Duodenal mucosa (tissue), 2 donors: ENCODE measurements around the gene PNKD.

Experiments
- H3K27ac ChIP-seq: one replicate; pipeline ENCODE4 v1.7.0; 2013; ENCODE audit warnings: low read depth, low read length
- H3K27me3 ChIP-seq, 2 donors: one replicate each; pipeline ENCODE4 v1.7.0; 2013; ENCODE audit warnings: low read length in 2 of 2, control low read depth in 1 of 2; ENCODE audit not compliant: insufficient read depth in 2 of 2, control insufficient read depth in 1 of 2
- H3K36me3 ChIP-seq, 2 donors: one replicate each; pipeline ENCODE4 v1.7.0; 2013; ENCODE audit warnings: low read length in 2 of 2, control low read depth in 1 of 2; ENCODE audit not compliant: insufficient read depth in 2 of 2, control insufficient read depth in 1 of 2
- H3K4me1 ChIP-seq, 2 donors: one replicate each; pipeline ENCODE4 v1.7.0; 2013; ENCODE audit warnings: low read length in 2 of 2, control low read depth in 1 of 2; ENCODE audit not compliant: insufficient read depth in 2 of 2, control insufficient read depth in 1 of 2
- H3K4me3 ChIP-seq, 2 donors: one replicate each; pipeline ENCODE4 v1.7.0; 2013; ENCODE audit warnings: low read length in 2 of 2, low read depth in 1 of 2
- H3K9ac ChIP-seq, 2 donors: one replicate each; pipeline ENCODE4 v1.7.0; 2013; ENCODE audit warnings: low read length in 2 of 2, low read depth in 1 of 2
- H3K9me3 ChIP-seq, 2 donors: one replicate each; pipeline ENCODE4 v1.7.0; 2013; ENCODE audit warnings: low read length in 2 of 2, control low read depth in 1 of 2; ENCODE audit not compliant: control insufficient read depth in 1 of 2

PNKD gene

GRCh38 chr2:218262631-218263586 is 7.4 kb upstream of the PNKD start:
- Histone ChIP-seq H3K4me1 (peaks cover 69 to 72% of the 10 kb centered on the region in 2 donors), H3K36me3 (peaks cover 16 to 37% of the 10 kb centered on the region in 2 donors), H3K4me3 (no peak overlapping the region), H3K27me3 (no peaks in the 10 kb centered on the region), H3K9me3 (no peaks in the 10 kb centered on the region), H3K9ac (peak overlapping the region in 1 of 2 donors; percentile 30), H3K27ac (no peak overlapping the region)

GRCh38 chr2:218263817-218264641 is 6.3 kb upstream of the PNKD start:
- Histone ChIP-seq H3K4me3 (peak overlapping the region; percentile 15 to 30), H3K9ac (peak overlapping the region; percentile 44 to 51), H3K27me3 (no peaks in the 10 kb centered on the region), H3K27ac (peak overlapping the region; percentile 73), H3K9me3 (no peaks in the 10 kb centered on the region), H3K36me3 (peaks cover 16 to 37% of the 10 kb centered on the region in 2 donors), H3K4me1 (peaks cover 67 to 69% of the 10 kb centered on the region in 2 donors)

GRCh38 chr2:218264773-218265561 is 5.4 kb upstream of the PNKD start:
- peak overlapping the region; percentile 73 for H3K27ac ChIP-seq
- H3K9ac ChIP-seq: peak overlapping the region in 1 of 2 donors; percentile 44
- H3K4me3 ChIP-seq: peak overlapping the region; percentile 15 to 30
- no peaks in the 10 kb centered on the region for H3K27me3 ChIP-seq
- no peaks in the 10 kb centered on the region for H3K9me3 ChIP-seq
- peaks cover 16 to 37% of the 10 kb centered on the region in 2 donors for H3K36me3 ChIP-seq
- H3K4me1 ChIP-seq: peaks cover 62 to 64% of the 10 kb centered on the region in 2 donors

GRCh38 chr2:218265626-218266025 is 4.7 kb upstream of the PNKD start:
- H3K27me3 ChIP-seq: no peaks in the 10 kb centered on the region
- peaks cover 16 to 37% of the 10 kb centered on the region in 2 donors for H3K36me3 ChIP-seq
- no peaks in the 10 kb centered on the region for H3K9me3 ChIP-seq
- no peak overlapping the region for H3K27ac ChIP-seq
- H3K4me3 ChIP-seq: no peak overlapping the region
- no peak overlapping the region for H3K9ac ChIP-seq
- peaks cover 60% of the 10 kb centered on the region in 2 donors for H3K4me1 ChIP-seq

GRCh38 chr2:218266316-218266979 is 3.9 kb upstream of the PNKD start:
- H3K9ac ChIP-seq: no peak overlapping the region
- no peak overlapping the region for H3K27ac ChIP-seq
- H3K4me1 ChIP-seq: peaks cover 57 to 59% of the 10 kb centered on the region in 2 donors
- no peaks in the 10 kb centered on the region for H3K9me3 ChIP-seq
- no peak overlapping the region for H3K4me3 ChIP-seq
- peaks cover 16 to 37% of the 10 kb centered on the region in 2 donors for H3K36me3 ChIP-seq
- no peaks in the 10 kb centered on the region for H3K27me3 ChIP-seq

GRCh38 chr2:218267259-218267658 is 3.1 kb upstream of the PNKD start:
- H3K27me3 ChIP-seq: no peaks in the 10 kb centered on the region
- H3K27ac ChIP-seq: no peak overlapping the region
- peaks cover 57 to 59% of the 10 kb centered on the region in 2 donors for H3K4me1 ChIP-seq
- H3K36me3 ChIP-seq: peaks cover 16 to 37% of the 10 kb centered on the region in 2 donors
- H3K9ac ChIP-seq: no peak overlapping the region
- no peak overlapping the region for H3K4me3 ChIP-seq
- H3K9me3 ChIP-seq: no peaks in the 10 kb centered on the region

- H3K9me3 ChIP-seq: no peaks in the 10 kb centered on the region
- H3K36me3 ChIP-seq: peaks cover 32 to 44% of the 10 kb centered on the region in 2 donors
- H3K4me1 ChIP-seq: peaks cover 34 to 39% of the 10 kb centered on the region in 2 donors
- no peaks in the 10 kb centered on the region for H3K27me3 ChIP-seq
- peak overlapping the region; percentile 74 to 78 for H3K9ac ChIP-seq
- H3K4me3 ChIP-seq: peak overlapping the region; percentile 87 to 91
- peak overlapping the region; percentile 13 for H3K27ac ChIP-seq
These were observed 585 bp downstream of the PNKD start for GRCh38 chr2:218270721-218271486.

GRCh38 chr2:218271487-218271797 is 1.1 kb downstream of the PNKD start:
- peak overlapping the region; percentile 74 to 78 for H3K9ac ChIP-seq
- no peak overlapping the region for H3K27ac ChIP-seq
- H3K9me3 ChIP-seq: no peaks in the 10 kb centered on the region
- H3K27me3 ChIP-seq: no peaks in the 10 kb centered on the region
- peaks cover 34 to 38% of the 10 kb centered on the region in 2 donors for H3K4me1 ChIP-seq
- peaks cover 33 to 44% of the 10 kb centered on the region in 2 donors for H3K36me3 ChIP-seq
- peak overlapping the region; percentile 87 to 91 for H3K4me3 ChIP-seq
